ENCODE data around the gene FAM171A2.
"Not testable (repeated sequence)": the region's sequence is repeated elsewhere in the genome, so short reads cannot be mapped to it uniquely, and the experiment has no call there.

The FAM171A2 gene

DNA sequence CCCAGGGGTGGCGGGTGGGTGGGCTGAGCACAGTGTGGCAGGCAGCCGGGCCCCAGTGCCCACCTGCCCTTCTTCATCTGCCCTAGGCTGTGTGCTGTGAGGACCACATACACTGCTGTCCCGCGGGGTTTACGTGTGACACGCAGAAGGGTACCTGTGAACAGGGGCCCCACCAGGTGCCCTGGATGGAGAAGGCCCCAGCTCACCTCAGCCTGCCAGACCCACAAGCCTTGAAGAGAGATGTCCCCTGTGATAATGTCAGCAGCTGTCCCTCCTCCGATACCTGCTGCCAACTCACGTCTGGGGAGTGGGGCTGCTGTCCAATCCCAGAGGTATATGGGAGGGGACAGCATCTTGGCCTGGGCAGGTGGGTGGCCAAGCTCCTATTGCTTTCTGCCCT is 12.2 kb downstream of the FAM171A2 start:
- Histone ChIP-seq H3K36me3 (ENCODE audit: control insufficient read depth, insufficient read depth, low read length) (peaks cover 19% of the 10 kb centered on the region), H3K27ac (ENCODE audit: low read depth, low read length) (no peak overlapping the region), H3K27me3 (ENCODE audit: control insufficient read depth, insufficient read depth, low read length) (no peaks in the 10 kb centered on the region), H3K9ac (ENCODE audit: low read length) (no peak overlapping the region), H3K4me1 (ENCODE audit: control insufficient read depth, insufficient read depth, low read length) (0 out of 2 replicates have a peak, but pooled peaks cover 3% of the 10 kb centered on the region), H3K4me3 (ENCODE audit: low read depth, low read length) (no peak overlapping the region), H3K9me3 (ENCODE audit: control insufficient read depth, insufficient read depth, low read depth, low read length) (no peaks in the 10 kb centered on the region)

DNA sequence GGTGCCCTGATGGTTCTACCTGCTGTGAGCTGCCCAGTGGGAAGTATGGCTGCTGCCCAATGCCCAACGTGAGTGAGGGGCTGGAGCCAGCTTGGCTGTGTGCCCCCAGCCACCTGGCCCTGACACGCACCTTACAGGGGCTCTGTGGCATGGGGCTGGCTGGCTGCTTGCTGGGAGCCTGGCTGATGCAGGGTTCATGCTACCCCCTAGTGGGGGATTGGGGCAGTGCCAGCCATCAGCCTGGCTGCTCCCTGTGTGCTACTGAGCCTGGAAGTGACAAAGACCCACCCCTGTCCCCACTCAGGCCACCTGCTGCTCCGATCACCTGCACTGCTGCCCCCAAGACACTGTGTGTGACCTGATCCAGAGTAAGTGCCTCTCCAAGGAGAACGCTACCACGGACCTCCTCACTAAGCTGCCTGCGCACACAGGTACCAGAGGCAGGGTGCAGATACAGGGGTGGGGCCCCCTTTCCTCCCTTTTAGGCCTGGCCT is 12.9 kb downstream of the FAM171A2 start:
- Histone ChIP-seq H3K9ac (ENCODE audit: low read length) (no peak overlapping the region), H3K4me3 (ENCODE audit: low read depth, low read length) (no peak overlapping the region), H3K27ac (ENCODE audit: low read depth, low read length) (no peak overlapping the region), H3K27me3 (ENCODE audit: control insufficient read depth, insufficient read depth, low read length) (no peaks in the 10 kb centered on the region), H3K36me3 (ENCODE audit: control insufficient read depth, insufficient read depth, low read length) (peaks cover 19% of the 10 kb centered on the region), H3K9me3 (ENCODE audit: control insufficient read depth, insufficient read depth, low read depth, low read length) (no peaks in the 10 kb centered on the region), H3K4me1 (ENCODE audit: control insufficient read depth, insufficient read depth, low read length) (peaks cover 8% of the 10 kb centered on the region)

DNA sequence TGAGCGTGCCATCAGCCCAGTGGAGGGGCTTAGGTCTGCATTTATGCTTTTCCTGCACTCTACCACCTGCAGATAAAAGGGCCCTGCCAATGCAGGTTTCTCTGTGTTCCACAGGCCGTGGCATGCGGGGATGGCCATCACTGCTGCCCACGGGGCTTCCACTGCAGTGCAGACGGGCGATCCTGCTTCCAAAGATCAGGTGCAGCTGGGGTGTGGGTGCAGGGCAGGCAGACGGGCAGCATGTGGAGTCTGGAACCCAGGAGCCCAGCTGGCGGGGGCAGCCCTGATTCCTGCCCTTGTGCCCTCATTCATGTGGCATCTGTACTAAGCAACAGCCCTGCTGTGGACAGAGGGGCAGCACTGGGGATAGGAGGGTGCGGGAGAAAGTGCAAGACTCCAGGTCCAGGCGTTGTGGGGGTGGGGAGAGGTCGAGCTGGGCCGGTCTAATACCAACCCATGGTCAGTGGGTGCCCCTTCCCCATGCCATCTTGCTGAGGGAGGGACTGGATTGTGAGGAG is 14.0 kb downstream of the FAM171A2 start:
- H3K27me3 ChIP-seq (ENCODE audit: control insufficient read depth, insufficient read depth, low read length) = no peaks in the 10 kb centered on the region
- no peaks in the 10 kb centered on the region for H3K9me3 ChIP-seq (ENCODE audit: control insufficient read depth, insufficient read depth, low read depth, low read length)
- no peak overlapping the region for H3K9ac ChIP-seq (ENCODE audit: low read length)
- H3K4me1 ChIP-seq (ENCODE audit: control insufficient read depth, insufficient read depth, low read length) = peaks cover 5% of the 10 kb centered on the region
- no peak overlapping the region for H3K27ac ChIP-seq (ENCODE audit: low read depth, low read length)
- peaks cover 19% of the 10 kb centered on the region for H3K36me3 ChIP-seq (ENCODE audit: control insufficient read depth, insufficient read depth, low read length)
- H3K4me3 ChIP-seq (ENCODE audit: low read depth, low read length) = no peak overlapping the region

DNA sequence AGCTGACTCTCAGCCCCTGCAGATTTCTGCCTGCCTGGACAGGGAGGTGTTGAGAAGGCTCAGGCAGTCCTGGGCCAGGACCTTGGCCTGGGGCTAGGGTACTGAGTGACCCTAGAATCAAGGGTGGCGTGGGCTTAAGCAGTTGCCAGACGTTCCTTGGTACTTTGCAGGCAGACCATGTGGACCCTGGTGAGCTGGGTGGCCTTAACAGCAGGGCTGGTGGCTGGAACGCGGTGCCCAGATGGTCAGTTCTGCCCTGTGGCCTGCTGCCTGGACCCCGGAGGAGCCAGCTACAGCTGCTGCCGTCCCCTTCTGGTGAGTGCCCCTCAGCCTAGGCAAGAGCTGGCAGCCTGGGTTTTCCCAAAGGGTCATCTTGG is 14.7 kb downstream of the FAM171A2 start:
- Histone ChIP-seq H3K27ac (ENCODE audit: low read depth, low read length) (no peak overlapping the region), H3K4me3 (ENCODE audit: low read depth, low read length) (no peak overlapping the region), H3K27me3 (ENCODE audit: control insufficient read depth, insufficient read depth, low read length) (peaks cover under 1% of the 10 kb centered on the region; the same call in 1 of the 2 replicates), H3K9me3 (ENCODE audit: control insufficient read depth, insufficient read depth, low read depth, low read length) (no peaks in the 10 kb centered on the region), H3K9ac (ENCODE audit: low read length) (no peak overlapping the region), H3K36me3 (ENCODE audit: control insufficient read depth, insufficient read depth, low read length) (peaks cover 19% of the 10 kb centered on the region), H3K4me1 (ENCODE audit: control insufficient read depth, insufficient read depth, low read length) (peaks cover 5% of the 10 kb centered on the region)

DNA sequence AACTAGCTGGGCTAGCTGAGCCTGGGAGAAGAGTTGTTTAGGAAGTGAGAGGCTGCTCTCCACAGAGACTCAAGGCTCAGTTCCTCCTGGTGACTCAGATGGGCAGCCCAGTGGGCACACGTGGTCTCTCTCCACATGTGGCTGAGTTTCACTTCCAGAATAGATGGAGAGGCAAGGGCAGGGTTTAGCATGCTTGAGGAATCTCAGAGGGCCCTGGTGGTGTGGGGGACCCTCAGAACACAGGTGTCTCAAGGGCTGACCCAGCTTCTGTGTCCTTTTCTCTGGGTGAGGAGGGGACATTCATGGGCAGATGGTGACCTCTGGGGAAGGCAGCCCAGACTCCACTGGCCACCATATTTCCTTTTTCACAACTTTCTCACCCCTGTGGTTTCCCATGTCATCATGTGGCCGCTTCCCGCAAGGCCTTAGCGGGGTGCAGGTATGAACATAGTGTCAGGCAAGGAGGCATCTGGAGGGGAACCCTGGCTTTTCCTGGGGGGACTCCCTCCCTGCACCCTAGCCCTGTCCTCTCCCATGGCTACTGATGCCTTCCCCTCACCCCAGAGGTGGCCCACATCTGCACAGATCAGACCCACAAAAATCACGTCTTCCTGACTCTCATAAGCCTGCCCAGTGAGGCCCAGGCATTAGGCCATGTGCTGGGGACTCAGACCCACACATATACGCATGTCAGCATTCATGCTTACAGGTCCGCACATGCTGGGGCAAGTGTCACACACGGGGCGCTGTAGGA is 15.2 kb downstream of the FAM171A2 start:
- H3K9ac ChIP-seq (ENCODE audit: low read length) = no peak overlapping the region
- peaks cover 19% of the 10 kb centered on the region for H3K36me3 ChIP-seq (ENCODE audit: control insufficient read depth, insufficient read depth, low read length)
- H3K4me3 ChIP-seq (ENCODE audit: low read depth, low read length) = no peak overlapping the region
- H3K9me3 ChIP-seq (ENCODE audit: control insufficient read depth, insufficient read depth, low read depth, low read length) = no peaks in the 10 kb centered on the region
- H3K4me1 ChIP-seq (ENCODE audit: control insufficient read depth, insufficient read depth, low read length) = peaks cover 5% of the 10 kb centered on the region
- H3K27ac ChIP-seq (ENCODE audit: low read depth, low read length) = no peak overlapping the region
- H3K27me3 ChIP-seq (ENCODE audit: control insufficient read depth, insufficient read depth, low read length) = peaks cover 3% of the 10 kb centered on the region; the same call in 1 of the 2 replicates

DNA sequence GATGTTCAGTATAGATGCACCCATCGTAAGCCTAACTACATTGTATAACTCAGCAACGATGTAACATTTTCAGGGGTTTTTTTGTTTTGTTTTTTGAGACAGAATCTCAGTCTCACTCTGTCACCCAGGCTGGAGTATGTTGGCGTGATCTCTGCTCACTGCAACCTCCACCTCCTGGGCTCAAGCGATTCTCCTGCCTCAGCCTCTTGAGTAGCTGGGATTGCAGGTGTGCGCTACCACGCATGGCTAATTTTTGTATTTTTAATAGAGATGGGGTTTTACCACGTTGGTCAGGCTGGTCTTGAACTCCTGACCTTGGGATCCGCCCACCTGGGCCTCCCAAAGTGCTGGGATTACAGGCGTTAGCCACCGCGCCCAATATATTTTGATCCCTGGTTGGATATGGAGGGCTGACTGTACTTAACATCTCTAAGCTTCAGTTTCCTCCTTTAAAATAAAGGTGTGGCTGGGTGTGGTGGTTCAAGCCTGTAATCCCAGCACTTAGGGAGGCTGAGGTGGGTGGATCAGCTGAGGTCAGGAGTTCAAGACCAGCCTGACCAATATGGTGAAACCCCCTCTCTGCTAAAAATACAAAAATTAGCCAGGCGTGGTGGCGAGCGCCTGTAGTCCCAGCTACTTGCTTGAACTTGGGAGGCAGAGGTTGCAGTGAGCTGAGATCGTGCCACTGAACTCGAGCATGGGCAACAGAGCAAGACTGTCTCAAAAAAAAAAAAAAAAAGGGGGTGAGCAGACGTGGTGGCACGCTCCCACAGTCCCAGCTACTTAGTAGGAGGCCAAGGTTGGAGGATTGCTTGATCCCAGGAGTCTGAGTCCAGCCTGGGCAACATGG is 16.2 kb downstream of the FAM171A2 start:
- H3K4me1 ChIP-seq (ENCODE audit: control insufficient read depth, insufficient read depth, low read length); H3K9ac ChIP-seq (ENCODE audit: low read length): not testable (repeated sequence)

DNA sequence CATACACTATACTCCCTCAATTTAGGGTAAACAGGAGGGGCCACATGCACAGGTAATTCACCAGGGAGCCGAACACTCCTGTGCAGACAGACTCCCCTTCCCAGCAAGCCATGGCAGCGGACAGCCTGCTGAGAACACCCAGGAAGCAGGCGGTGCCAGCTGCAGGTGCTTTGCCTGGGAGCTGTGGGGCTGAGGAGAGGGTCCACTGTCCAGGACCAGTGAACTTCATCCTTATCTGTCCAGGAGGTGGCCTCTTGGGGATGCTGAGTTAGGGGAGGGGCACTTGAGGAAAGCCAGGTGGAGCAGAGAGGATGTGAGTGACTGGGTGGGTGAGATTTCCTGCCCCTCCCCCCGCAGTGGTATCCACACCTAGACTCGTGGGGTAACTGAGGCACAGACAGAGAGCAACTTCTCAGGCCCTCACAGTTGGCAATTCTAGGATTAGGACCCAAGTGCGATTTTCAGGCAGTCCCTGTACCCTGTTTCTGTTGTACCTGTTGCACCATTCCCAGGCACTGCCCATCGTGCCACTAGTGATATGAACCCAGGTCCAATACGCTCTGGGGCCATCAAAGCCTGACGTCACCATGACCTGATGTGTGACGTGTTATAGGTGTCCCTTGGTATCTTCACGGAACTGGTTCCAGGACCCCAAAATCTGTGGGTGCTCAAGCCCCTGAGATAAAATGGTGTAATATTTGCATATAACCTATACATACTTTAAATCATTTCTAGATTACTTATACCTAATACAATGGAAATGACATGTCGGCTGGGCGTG is 17.4 kb downstream of the FAM171A2 start:
- Histone ChIP-seq H3K9me3 (ENCODE audit: control insufficient read depth, insufficient read depth, low read depth, low read length) (no peaks in the 10 kb centered on the region), H3K27me3 (ENCODE audit: control insufficient read depth, insufficient read depth, low read length) (peaks cover 3% of the 10 kb centered on the region; the same call in 1 of the 2 replicates), H3K36me3 (ENCODE audit: control insufficient read depth, insufficient read depth, low read length) (peaks cover 4% of the 10 kb centered on the region), H3K4me1 (ENCODE audit: control insufficient read depth, insufficient read depth, low read length) (peaks cover 5% of the 10 kb centered on the region), H3K9ac (ENCODE audit: low read length) (no peak overlapping the region), H3K4me3 (ENCODE audit: low read depth, low read length) (peak overlapping the region; percentile 78), H3K27ac (ENCODE audit: low read depth, low read length) (no peak overlapping the region)

More for the DNA sequence above, 16.2 kb downstream of the FAM171A2 start:
- H3K9me3 ChIP-seq (ENCODE audit: control insufficient read depth, insufficient read depth, low read depth, low read length); H3K27me3 ChIP-seq (ENCODE audit: control insufficient read depth, insufficient read depth, low read length); H3K27ac ChIP-seq (ENCODE audit: low read depth, low read length); H3K4me3 ChIP-seq (ENCODE audit: low read depth, low read length): not testable (repeated sequence)
- peaks cover 15% of the 10 kb centered on the region for H3K36me3 ChIP-seq (ENCODE audit: control insufficient read depth, insufficient read depth, low read length)

DNA sequence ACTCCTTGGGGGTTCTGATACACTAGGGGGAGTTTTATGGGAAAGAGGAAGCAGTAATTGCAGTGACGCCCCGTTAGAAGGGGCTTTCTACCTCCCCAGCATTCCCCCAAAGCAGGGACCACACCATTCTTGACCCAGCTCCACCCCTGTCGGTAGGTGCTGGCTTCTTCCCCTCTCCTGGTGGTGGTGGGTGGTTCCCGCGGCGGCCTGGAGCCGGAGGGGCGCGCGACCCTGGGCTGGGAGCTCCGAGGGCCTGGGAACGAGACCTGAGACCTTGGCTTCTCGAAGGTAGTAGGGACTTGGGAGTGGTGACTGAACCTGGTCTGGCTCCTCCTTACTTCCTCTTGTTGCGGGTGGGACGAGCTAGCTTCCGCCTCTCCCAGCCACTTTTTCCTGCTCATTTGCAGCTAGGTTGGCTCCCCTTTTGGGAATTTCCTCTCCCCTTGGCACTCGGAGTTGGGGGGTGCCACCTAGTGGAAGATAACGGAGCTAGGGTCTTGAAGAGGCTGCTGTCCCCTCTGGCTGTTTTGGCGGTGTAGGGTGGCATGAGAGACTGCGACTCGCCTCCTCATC is 18.1 kb downstream of the FAM171A2 start:
- peak overlapping the region; percentile 78 for H3K4me3 ChIP-seq (ENCODE audit: low read depth, low read length)
- H3K36me3 ChIP-seq (ENCODE audit: control insufficient read depth, insufficient read depth, low read length) = no peaks in the 10 kb centered on the region
- H3K27me3 ChIP-seq (ENCODE audit: control insufficient read depth, insufficient read depth, low read length) = peaks cover 3% of the 10 kb centered on the region; the same call in 1 of the 2 replicates
- H3K9me3 ChIP-seq (ENCODE audit: control insufficient read depth, insufficient read depth, low read depth, low read length) = no peaks in the 10 kb centered on the region
- H3K4me1 ChIP-seq (ENCODE audit: control insufficient read depth, insufficient read depth, low read length) = peaks cover 5% of the 10 kb centered on the region
- H3K9ac ChIP-seq (ENCODE audit: low read length) = peak overlapping the region; percentile 60
- H3K27ac ChIP-seq (ENCODE audit: low read depth, low read length) = no peak overlapping the region

DNA sequence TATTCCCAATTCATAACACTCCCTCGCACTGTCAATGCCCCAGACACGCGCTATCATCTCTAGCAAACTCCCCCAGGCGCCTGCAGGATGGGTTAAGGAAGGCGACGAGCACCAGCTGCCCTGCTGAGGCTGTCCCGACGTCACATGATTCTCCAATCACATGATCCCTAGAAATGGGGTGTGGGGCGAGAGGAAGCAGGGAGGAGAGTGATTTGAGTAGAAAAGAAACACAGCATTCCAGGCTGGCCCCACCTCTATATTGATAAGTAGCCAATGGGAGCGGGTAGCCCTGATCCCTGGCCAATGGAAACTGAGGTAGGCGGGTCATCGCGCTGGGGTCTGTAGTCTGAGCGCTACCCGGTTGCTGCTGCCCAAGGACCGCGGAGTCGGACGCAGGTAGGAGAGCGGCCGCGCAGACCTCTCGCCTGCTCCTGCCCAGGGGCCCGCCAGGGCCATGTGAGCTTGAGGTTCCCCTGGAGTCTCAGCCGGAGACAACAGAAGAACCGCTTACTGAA is 18.7 kb downstream of the FAM171A2 start, which contains the start of gene GRN:
TSS of gene GRN (plus strand) at position 364 of the 515 bp plus-strand sequence. CDS start 3,863 bp downstream, outside the sequence.
- peak within 1 kb of the TSS; percentile 78 for H3K4me3 ChIP-seq (ENCODE audit: low read depth, low read length)
- H3K27me3 ChIP-seq (ENCODE audit: control insufficient read depth, insufficient read depth, low read length) = peaks cover 3% of the 10 kb centered on the region; the same call in 1 of the 2 replicates
- no peak within 1 kb of the TSS for H3K27ac ChIP-seq (ENCODE audit: low read depth, low read length)
- H3K36me3 ChIP-seq (ENCODE audit: control insufficient read depth, insufficient read depth, low read length) = no peaks in the 10 kb centered on the region
- peak within 1 kb of the TSS; percentile 60 for H3K9ac ChIP-seq (ENCODE audit: low read length)
- peaks cover 5% of the 10 kb centered on the region for H3K4me1 ChIP-seq (ENCODE audit: control insufficient read depth, insufficient read depth, low read length)
- no peaks in the 10 kb centered on the region for H3K9me3 ChIP-seq (ENCODE audit: control insufficient read depth, insufficient read depth, low read depth, low read length)
